ENCODE measurements around the gene STH.
"Not testable (repeated sequence)": the region's sequence is repeated elsewhere in the genome, so short reads cannot be mapped to it uniquely, and the experiment has no call there.

STH gene

GRCh38 chr17:45987706-45988105 is 11.3 kb upstream of the STH start:
- DNase-seq, result no peak

GRCh38 chr17:45989759-45990158 is 9.3 kb upstream of the STH start:
- DNase-seq, result no peak

- DNase-seq, result no peak
Measured at GRCh38 chr17:45990886-45991285, 8.2 kb upstream of the STH start.

GRCh38 chr17:45991341-45991740 is 7.7 kb upstream of the STH start:
- DNase-seq, result no peak

- DNase-seq, result no peak
Measured at GRCh38 chr17:45992175-45992574, 6.9 kb upstream of the STH start.

- DNase-seq, result no peak
Measured at GRCh38 chr17:45992904-45993303, 6.1 kb upstream of the STH start.

GRCh38 chr17:45993962-45994627 is 5.0 kb upstream of the STH start:
- peak; percentile 18 for DNase-seq

GRCh38 chr17:45994987-45995386 is 4.1 kb upstream of the STH start:
- no peak for DNase-seq

- no peak for DNase-seq
Measured at GRCh38 chr17:45995627-45996270, 3.3 kb upstream of the STH start.

- DNase-seq, result no peak
Measured at GRCh38 chr17:45996282-45996937, 2.6 kb upstream of the STH start.

GRCh38 chr17:45997166-45997565 is 1.9 kb upstream of the STH start:
- no peak for DNase-seq

- no peak for DNase-seq
Measured at GRCh38 chr17:45997624-45998023, 1.4 kb upstream of the STH start.

GRCh38 chr17:45999900-46000290 is 845 bp downstream of the STH start:
- no peak for DNase-seq

GRCh38 chr17:46000292-46000691 is 1.2 kb downstream of the STH start:
- DNase-seq, result no peak

- DNase-seq, result no peak
Measured at GRCh38 chr17:46000757-46001156, 1.7 kb downstream of the STH start.

- no peak for DNase-seq
Measured at GRCh38 chr17:46001390-46002310, 2.6 kb downstream of the STH start.

GRCh38 chr17:46002311-46002972 is 3.4 kb downstream of the STH start:
- DNase-seq, result peak; percentile 38

- DNase-seq, result no peak
Measured at GRCh38 chr17:46002973-46003316, 3.9 kb downstream of the STH start.

GRCh38 chr17:46003907-46004748 is 5.1 kb downstream of the STH start:
- peak; percentile 78 for DNase-seq

GRCh38 chr17:46006082-46006481 is 7.0 kb downstream of the STH start:
- not testable (repeated sequence) for DNase-seq

- no peak for DNase-seq
Measured at GRCh38 chr17:46007461-46007965, 8.5 kb downstream of the STH start.

- DNase-seq, result no peak
Measured at GRCh38 chr17:46008591-46008990, 9.5 kb downstream of the STH start.
